HCT116 (cell line): ENCODE data around the gene ZSWIM7.

ENCODE experiments used
- CTCF ChIP-seq, 3 experiments: fragments of 200-600 bp in 1 of 3; sonication (generic) in 1 of 3; IDR thresholded peaks in 2 of 3; conservative IDR thresholded peaks in 1 of 3; 2 replicates each; pipeline ENCODE4 v1.5.1; 2012 to 2017; ENCODE audit warnings: low read depth in 2 of 3, low read length in 2 of 3, antibody characterized with exemption in 1 of 3, borderline replicate concordance in 1 of 3, control low read depth in 1 of 3, mild to moderate bottlenecking in 1 of 3, mixed read lengths in 1 of 3, mixed run types in 1 of 3, moderate library complexity in 1 of 3; ENCODE audit not compliant: insufficient read depth in 1 of 3
- MAX ChIP-seq: IDR thresholded peaks from 2 replicates; pipeline ENCODE4 v1.6.1; 2012
- POLR2A ChIP-seq: IDR thresholded peaks from 2 replicates; pipeline ENCODE4 v1.7.0; 2011; ENCODE audit warnings: borderline replicate concordance; ENCODE audit not compliant: insufficient read depth, insufficient read length; ENCODE audit errors: extremely low read depth
- REST ChIP-seq: IDR thresholded peaks from 2 replicates; pipeline ENCODE4 v1.6.1; 2012; ENCODE audit warnings: low read depth

GRCh38 chr17:15973834-15974233, 25.7 kb downstream of the ZSWIM7 start:
- TF ChIP-seq MAX (no peak), CTCF (IDR thresholded peaks at IDR 0.05 in 2 of 3, conservative IDR thresholded peaks at IDR 0.05 in 1 of 3; ENCODE audit: borderline replicate concordance in 1 of 3, insufficient read depth in 1 of 3, low read depth in 2 of 3, low read length in 2 of 3) (no peak), REST (no peak), POLR2A (no peak)
